Measurements from ENCODE around the gene ZMYM1.
"Not testable (repeated sequence)": the region's sequence is repeated elsewhere in the genome, so short reads cannot be mapped to it uniquely, and the experiment has no call there.

Gene ZMYM1

GRCh38 chr1:35115459-35116383 is 36.5 kb downstream of the ZMYM1 start:
- no peaks in the 10 kb centered on the region for H3K9me3 Mint-ChIP-seq
- H3K36me3 Mint-ChIP-seq, result peaks cover 5 to 7% of the 10 kb centered on the region in 2 donors
- H3K27ac Mint-ChIP-seq, result no peak overlapping the region
- peaks cover 0 to 12% of the 10 kb centered on the region in 2 donors for H3K27me3 Mint-ChIP-seq
- H3K4me1 Mint-ChIP-seq, result peaks cover 3 to 8% of the 10 kb centered on the region in 2 donors
- no peak overlapping the region for H3K4me3 Mint-ChIP-seq
- DNase-seq (no peak), ATAC-seq (replicated peaks) (no peak)

- Mint-ChIP-seq H3K4me1 (peaks cover 3 to 8% of the 10 kb centered on the region in 2 donors), H3K27me3 (peaks cover 4 to 19% of the 10 kb centered on the region in 2 donors), H3K9me3 (peaks cover 0 to 2% of the 10 kb centered on the region in 2 donors), H3K4me3 (peak overlapping the region; percentile 57 to 79), H3K36me3 (peaks cover 2 to 3% of the 10 kb centered on the region in 2 donors), H3K27ac (peak overlapping the region; percentile 20)
- DNase-seq, result peak; percentile 7
- peak; percentile 78 to 82 for ATAC-seq (replicated peaks)
These were observed 41.4 kb downstream of the ZMYM1 start for GRCh38 chr1:35120458-35121133.

- H3K4me1 Mint-ChIP-seq, result peaks cover 3 to 8% of the 10 kb centered on the region in 2 donors
- peaks cover 2 to 3% of the 10 kb centered on the region in 2 donors for H3K36me3 Mint-ChIP-seq
- peaks cover 4 to 19% of the 10 kb centered on the region in 2 donors for H3K27me3 Mint-ChIP-seq
- H3K4me3 Mint-ChIP-seq, result no peak overlapping the region
- H3K27ac Mint-ChIP-seq, result no peak overlapping the region
- no peak for ATAC-seq (replicated peaks)
- peaks cover 0 to 5% of the 10 kb centered on the region in 2 donors for H3K9me3 Mint-ChIP-seq
- no peak for DNase-seq
These were observed 43.1 kb downstream of the ZMYM1 start for GRCh38 chr1:35122311-35122710.

GRCh38 chr1:35126546-35126945 is 47.4 kb downstream of the ZMYM1 start:
- no peak for DNase-seq
- Mint-ChIP-seq H3K4me3 (no peak overlapping the region), H3K4me1 (no peaks in the 10 kb centered on the region), H3K9me3 (peaks cover 4 to 5% of the 10 kb centered on the region in 2 donors), H3K27me3 (peaks cover 4 to 5% of the 10 kb centered on the region in 2 donors), H3K36me3 (no peaks in the 10 kb centered on the region), H3K27ac (no peak overlapping the region)
- no peak for ATAC-seq (replicated peaks)

GRCh38 chr1:35129080-35129479 is 49.9 kb downstream of the ZMYM1 start:
- Mint-ChIP-seq H3K4me1 (no peaks in the 10 kb centered on the region), H3K27me3 (peaks cover 0 to 4% of the 10 kb centered on the region in 2 donors)

DNA sequence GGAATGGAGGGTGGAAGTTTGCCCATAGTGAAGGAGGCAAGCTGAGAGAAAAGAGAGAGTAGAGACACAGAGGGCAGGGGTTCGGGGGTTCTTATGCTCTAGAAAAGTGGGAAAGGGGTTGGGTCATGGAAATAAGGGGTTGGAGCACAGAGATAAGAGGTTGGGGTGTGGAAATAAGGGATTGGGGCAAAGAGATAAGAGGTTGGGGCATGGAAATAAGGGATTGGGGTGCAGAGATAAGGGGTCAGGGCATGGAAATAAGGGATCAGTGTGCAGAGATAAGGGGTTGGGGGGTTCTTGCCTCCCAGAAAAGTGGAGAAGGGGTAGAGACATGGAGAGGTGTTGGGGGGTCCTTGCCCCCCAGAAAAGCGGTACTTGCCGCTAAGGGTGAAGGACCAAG is 57.6 kb downstream of the ZMYM1 start:
- no peak overlapping the region for H3K27ac Mint-ChIP-seq

More at GRCh38 chr1:35129080-35129479, 49.9 kb downstream of the ZMYM1 start:
- Mint-ChIP-seq H3K27ac (no peak overlapping the region), H3K9me3 (peaks cover 4 to 5% of the 10 kb centered on the region in 2 donors), H3K36me3 (no peaks in the 10 kb centered on the region), H3K4me3 (no peak overlapping the region)
- DNase-seq, result no peak
- no peak for ATAC-seq (replicated peaks)

DNA sequence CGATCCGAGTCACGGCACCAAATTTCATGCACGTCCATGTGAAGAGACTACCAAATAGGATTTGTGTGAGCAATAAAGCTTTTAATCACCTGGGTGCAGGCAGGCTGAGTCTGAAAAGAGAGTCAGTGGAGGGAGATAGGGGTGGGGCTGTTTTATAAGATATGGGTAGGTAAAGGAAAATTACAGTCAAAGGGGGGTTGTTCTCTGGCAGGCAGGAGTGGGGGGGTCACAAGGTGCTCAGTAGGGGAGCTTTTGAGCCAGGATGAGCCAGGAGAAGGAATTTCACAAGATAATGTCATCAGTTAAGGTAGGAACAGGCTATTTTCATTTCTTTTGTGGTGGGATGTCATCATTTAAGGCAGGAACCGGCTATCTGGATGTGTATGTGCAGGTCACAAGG is 58.4 kb downstream of the ZMYM1 start:
- ATAC-seq (replicated peaks); H3K4me3 Mint-ChIP-seq; H3K4me1 Mint-ChIP-seq; H3K36me3 Mint-ChIP-seq; H3K9me3 Mint-ChIP-seq; H3K27ac Mint-ChIP-seq; DNase-seq: not testable (repeated sequence)
- H3K27me3 Mint-ChIP-seq, result peaks cover 8 to 16% of the 10 kb centered on the region in 2 donors

More for the DNA sequence above, 57.6 kb downstream of the ZMYM1 start:
- H3K27me3 Mint-ChIP-seq, result peaks cover 8 to 16% of the 10 kb centered on the region in 2 donors
- H3K36me3 Mint-ChIP-seq, result no peaks in the 10 kb centered on the region
- no peaks in the 10 kb centered on the region for H3K4me1 Mint-ChIP-seq
- no peak for DNase-seq
- no peak overlapping the region for H3K4me3 Mint-ChIP-seq
- H3K9me3 Mint-ChIP-seq, result no peaks in the 10 kb centered on the region
- ATAC-seq (replicated peaks), result no peak

- not testable (repeated sequence) for H3K4me3 Mint-ChIP-seq; H3K27me3 Mint-ChIP-seq; H3K36me3 Mint-ChIP-seq; H3K4me1 Mint-ChIP-seq; H3K27ac Mint-ChIP-seq; DNase-seq; ATAC-seq (replicated peaks); H3K9me3 Mint-ChIP-seq
These were observed 63.1 kb downstream of the ZMYM1 start for GRCh38 chr1:35142294-35142693.

DNA sequence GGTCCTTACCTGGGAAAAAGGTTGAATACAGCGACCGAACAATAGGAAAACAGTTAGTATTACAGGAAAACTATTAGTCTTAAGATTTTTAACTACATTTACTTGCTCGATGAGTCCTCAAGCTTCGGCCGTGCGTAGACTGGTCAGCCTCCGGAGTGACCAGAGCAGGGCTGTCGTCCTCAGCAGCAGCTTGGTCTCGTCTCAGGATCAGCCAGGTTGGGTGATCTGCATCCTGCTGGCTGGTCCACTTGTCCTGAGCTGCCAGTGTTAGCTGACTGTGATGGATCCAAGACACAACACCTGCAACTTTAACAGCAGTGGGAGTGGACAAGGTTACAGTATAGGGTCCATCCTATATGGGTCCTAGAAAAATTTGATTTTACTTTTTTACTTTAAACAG is 63.5 kb downstream of the ZMYM1 start:
- not testable (repeated sequence) for H3K4me1 Mint-ChIP-seq; H3K9me3 Mint-ChIP-seq; H3K36me3 Mint-ChIP-seq; DNase-seq; H3K27ac Mint-ChIP-seq; ATAC-seq (replicated peaks); H3K27me3 Mint-ChIP-seq; H3K4me3 Mint-ChIP-seq

DNA sequence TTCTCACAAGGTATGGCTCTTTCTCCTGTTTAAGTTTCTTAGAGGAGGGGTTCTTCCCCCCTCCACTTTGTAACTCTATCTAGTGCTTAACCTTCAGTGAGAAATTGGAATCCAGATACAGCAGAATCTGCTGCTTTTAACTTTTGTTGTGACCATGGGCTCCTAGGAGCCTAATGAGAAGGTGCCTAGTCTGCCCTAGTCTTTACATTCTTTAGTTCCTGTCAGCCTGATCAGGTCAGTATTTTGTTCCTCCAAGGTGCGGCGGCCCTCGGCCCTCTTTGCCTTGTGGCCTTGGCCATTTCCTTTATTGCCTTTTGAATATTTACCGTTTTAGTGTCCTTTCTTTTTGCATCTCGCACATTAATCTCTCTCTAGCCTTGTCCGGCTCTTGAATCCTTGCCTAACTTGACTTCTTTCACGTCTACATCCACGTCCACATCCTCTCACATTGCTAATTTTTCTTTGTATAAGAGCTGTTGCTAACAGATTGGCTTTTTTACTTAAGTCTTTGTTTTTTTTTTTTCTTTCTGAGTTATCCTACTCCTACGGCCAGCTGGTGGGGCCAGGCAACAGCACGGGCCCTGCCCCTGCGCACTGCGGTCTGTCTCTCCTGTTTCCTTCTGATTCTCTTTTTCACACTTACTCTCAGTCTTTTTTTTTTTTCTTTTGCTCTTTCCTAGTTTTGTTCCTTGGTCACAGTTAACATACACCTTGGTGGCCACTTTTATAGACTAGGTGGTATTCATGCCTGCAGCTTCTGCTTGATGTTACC is 64.7 kb downstream of the ZMYM1 start:
- Mint-ChIP-seq H3K4me3 (no peak overlapping the region), H3K4me1 (peaks cover 0 to 2% of the 10 kb centered on the region in 2 donors), H3K9me3 (no peaks in the 10 kb centered on the region), H3K27ac (no peak overlapping the region), H3K27me3 (peaks cover 0 to 5% of the 10 kb centered on the region in 2 donors), H3K36me3 (no peaks in the 10 kb centered on the region)
- ATAC-seq (replicated peaks) (no peak), DNase-seq (no peak)

DNA sequence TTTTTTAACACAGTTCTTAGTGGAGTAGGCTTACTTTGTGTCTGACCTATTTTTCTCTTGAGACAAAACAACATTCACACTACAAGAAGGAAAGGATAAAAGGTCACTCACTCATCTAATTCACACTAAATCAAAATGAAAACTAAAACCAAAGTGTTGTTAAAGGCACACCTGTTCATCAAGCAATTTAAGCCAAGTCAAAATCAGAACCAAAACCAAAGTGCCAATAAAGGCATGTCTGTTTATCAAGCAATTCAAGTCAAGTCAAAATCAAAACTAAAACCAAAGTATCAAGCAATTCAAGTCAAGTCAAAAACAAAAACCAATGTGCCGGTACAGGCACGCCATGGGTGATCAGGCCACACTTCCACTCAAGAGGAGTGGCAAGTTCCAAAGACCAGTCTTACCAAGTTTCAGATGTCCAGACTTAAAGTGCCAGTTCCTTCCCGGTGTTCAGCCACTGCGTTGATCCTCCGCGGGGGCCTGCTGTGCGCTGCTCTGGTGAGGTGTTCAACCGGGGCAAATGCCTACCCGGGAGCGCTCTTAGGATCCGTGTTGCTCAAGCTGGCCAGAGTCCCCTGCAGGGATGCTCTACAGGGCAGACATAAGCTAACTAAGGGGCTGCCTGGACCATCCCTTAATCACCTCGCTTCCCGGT is 66.8 kb downstream of the ZMYM1 start:
- H3K27ac Mint-ChIP-seq; H3K4me3 Mint-ChIP-seq; ATAC-seq (replicated peaks); H3K4me1 Mint-ChIP-seq; H3K36me3 Mint-ChIP-seq; H3K27me3 Mint-ChIP-seq; DNase-seq; H3K9me3 Mint-ChIP-seq: not testable (repeated sequence)

DNA sequence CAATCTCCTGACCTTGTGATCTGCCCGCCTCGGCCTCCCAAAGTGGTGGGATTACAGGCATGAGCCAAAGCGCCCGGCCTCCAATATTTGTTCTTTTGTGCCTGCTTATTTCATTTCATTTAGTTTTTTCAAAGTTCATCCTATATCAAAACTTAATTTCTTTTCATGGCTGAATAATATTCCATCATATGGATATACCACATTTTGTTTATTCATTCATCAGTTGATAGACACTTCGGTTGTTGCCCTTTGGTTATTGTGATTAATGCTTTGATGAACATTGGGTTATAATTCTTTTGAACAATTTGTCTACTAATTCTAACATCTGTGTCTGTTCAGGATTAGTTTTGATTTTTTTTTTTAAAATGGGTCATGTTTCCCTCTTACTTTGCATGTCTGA is 72.0 kb downstream of the ZMYM1 start:
- Mint-ChIP-seq H3K36me3 (peaks cover 0 to 2% of the 10 kb centered on the region in 2 donors), H3K27ac (no peak overlapping the region), H3K27me3 (peaks cover 3 to 22% of the 10 kb centered on the region in 2 donors), H3K4me3 (no peak overlapping the region), H3K4me1 (no peaks in the 10 kb centered on the region), H3K9me3 (no peaks in the 10 kb centered on the region)
- DNase-seq, result no peak
- ATAC-seq (replicated peaks), result no peak

DNA sequence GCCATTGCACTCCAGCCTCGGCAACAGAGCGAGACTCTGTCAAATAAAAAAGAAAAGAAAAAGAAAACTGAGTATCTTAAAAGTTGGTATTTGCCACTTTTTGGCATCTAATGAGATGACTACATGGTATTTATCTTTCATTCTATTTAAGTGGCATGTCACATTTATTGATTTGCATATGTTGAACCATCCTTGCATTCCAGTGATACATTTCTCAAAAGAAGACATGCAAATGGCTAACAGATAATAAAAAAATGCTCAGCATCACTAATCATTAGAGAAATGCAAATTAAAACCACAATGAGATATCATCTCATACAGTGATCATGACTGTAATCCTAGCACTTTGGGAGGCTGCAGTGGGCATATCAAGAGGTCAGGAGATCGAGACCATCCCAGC is 85.7 kb downstream of the ZMYM1 start:
- no peaks in the 10 kb centered on the region for H3K4me1 Mint-ChIP-seq
- H3K4me3 Mint-ChIP-seq, result no peak overlapping the region
- H3K27me3 Mint-ChIP-seq, result no peaks in the 10 kb centered on the region
- H3K36me3 Mint-ChIP-seq, result peaks cover 0 to 2% of the 10 kb centered on the region in 2 donors
- ATAC-seq (replicated peaks) (no peak), DNase-seq (no peak)
- H3K27ac Mint-ChIP-seq, result no peak overlapping the region
- H3K9me3 Mint-ChIP-seq, result peaks cover 2 to 5% of the 10 kb centered on the region in 2 donors
